ENCODE data around the gene LENEP. TPM values are rescaled to one million over a fixed set of nuclear protein-coding genes. Genes with fewer than 3 reads are reported as not detected.

The LENEP gene
- total RNA-seq, 1 donor from 2014 or later, result not detected

DNA sequence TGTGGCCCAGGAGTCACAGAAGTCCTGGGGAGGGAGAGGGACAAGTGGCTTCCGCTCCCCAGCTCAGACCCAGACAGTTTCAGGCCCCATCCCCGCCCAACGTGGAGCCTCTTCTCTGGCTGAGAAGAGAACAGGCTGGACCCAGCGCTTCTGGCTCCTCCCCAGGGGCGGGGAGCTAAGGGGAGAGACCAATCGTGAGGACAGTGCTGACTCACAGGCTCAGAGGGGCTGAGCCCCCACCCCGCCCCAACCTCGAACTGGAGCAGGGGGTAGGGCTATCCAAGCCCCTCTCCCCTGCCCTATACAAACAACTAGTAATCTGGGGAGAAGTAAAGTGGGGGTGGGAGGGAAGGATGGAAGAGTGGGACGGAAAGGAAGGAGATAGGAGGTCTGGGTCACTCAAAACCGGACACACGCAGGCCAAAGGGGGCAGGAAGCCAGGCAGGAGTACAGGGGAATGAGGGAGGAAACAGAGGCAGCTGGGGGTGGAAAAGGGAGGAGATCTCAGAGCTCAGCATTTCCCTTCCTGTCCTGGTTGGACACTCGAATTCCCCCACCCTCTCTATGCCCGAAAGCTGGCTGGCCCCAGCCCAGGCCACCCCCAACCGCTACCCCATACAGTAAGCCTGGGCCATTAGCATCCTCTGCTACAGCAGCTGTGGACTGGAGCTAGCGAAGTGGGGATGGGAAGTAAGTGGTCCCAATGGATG is 22.6 kb upstream of the LENEP start, which contains the start of gene SHC1:
Gene SHC1, minus strand, starts transcription at position 117 of the 710 bp plus-strand sequence. CDS start 221 bp downstream, outside the sequence.
- H3K9me3 Mint-ChIP-seq (ENCODE audit: unreplicated experiment), result no peaks in the 10 kb centered on the region
- Histone ChIP-seq H3K79me2 (ENCODE audit: insufficient read depth, low read length) (peaks cover 67% of the 10 kb centered on the region), H4K20me1 (ENCODE audit: insufficient read depth, low read length) (peaks cover 47% of the 10 kb centered on the region), H3K27ac (ENCODE audit: low read depth, low read length) (peak within 1 kb of the TSS; percentile 99), H3K36me3 (ENCODE audit: insufficient read depth, low read length) (peaks cover 22% of the 10 kb centered on the region), H3K4me2 (ENCODE audit: low read length) (peak within 1 kb of the TSS; percentile 94), H3K27me3 (ENCODE audit: insufficient read depth, low read length) (no peaks in the 10 kb centered on the region), H3K4me1 (ENCODE audit: insufficient read depth, low read length) (peaks cover 43% of the 10 kb centered on the region), H3K9ac (ENCODE audit: low read length) (peak within 1 kb of the TSS; percentile 91), H2AFZ (ENCODE audit: low read depth, low read length) (no peak within 1 kb of the TSS), H3K4me3 (ENCODE audit: insufficient read depth, low read depth, low read length) (peak within 1 kb of the TSS; percentile 77), H3K9me3 (ENCODE audit: insufficient read depth, low read depth, low read length) (no peaks in the 10 kb centered on the region)
- peaks cover 29% of the 10 kb centered on the region for H3K4me1 Mint-ChIP-seq (ENCODE audit: low read depth, unreplicated experiment)
- peaks cover 3% of the 10 kb centered on the region for H3K36me3 Mint-ChIP-seq (ENCODE audit: low read depth, unreplicated experiment)
- TF ChIP-seq EZH2 (IDR thresholded peaks at IDR 0.05; ENCODE audit: insufficient read depth, low read length), result no peak
- TF ChIP-seq, protein P1, sequence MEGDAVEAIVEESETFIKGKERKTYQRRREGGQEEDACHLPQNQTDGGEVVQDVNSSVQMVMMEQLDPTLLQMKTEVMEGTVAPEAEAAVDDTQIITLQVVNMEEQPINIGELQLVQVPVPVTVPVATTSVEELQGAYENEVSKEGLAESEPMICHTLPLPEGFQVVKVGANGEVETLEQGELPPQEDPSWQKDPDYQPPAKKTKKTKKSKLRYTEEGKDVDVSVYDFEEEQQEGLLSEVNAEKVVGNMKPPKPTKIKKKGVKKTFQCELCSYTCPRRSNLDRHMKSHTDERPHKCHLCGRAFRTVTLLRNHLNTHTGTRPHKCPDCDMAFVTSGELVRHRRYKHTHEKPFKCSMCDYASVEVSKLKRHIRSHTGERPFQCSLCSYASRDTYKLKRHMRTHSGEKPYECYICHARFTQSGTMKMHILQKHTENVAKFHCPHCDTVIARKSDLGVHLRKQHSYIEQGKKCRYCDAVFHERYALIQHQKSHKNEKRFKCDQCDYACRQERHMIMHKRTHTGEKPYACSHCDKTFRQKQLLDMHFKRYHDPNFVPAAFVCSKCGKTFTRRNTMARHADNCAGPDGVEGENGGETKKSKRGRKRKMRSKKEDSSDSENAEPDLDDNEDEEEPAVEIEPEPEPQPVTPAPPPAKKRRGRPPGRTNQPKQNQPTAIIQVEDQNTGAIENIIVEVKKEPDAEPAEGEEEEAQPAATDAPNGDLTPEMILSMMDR (IDR thresholded peaks at IDR 0.05; ENCODE audit: insufficient read depth, low read depth, low read length), result no peak
- peak; percentile 91 for DNase-seq (ENCODE audit: low read depth)
- peak within 1 kb of the TSS; percentile 93 for H3K4me3 Mint-ChIP-seq (ENCODE audit: unreplicated experiment)
- no peak within 1 kb of the TSS for H3K27ac Mint-ChIP-seq (ENCODE audit: unreplicated experiment)
- FAIRE-seq, result no peak
- no peaks in the 10 kb centered on the region for H3K27me3 Mint-ChIP-seq (ENCODE audit: low read depth, unreplicated experiment)

GRCh38 chr1:154971341-154971998 is 21.9 kb upstream of the LENEP start:
- H3K36me3 ChIP-seq (ENCODE audit: insufficient read depth, low read length), result peaks cover 18% of the 10 kb centered on the region
- peak overlapping the region; percentile 93 for H3K4me3 Mint-ChIP-seq (ENCODE audit: unreplicated experiment)
- H3K27ac ChIP-seq (ENCODE audit: low read depth, low read length), result peak overlapping the region; percentile 99
- H3K36me3 Mint-ChIP-seq (ENCODE audit: low read depth, unreplicated experiment), result peaks cover 3% of the 10 kb centered on the region
- no peak overlapping the region for H2AFZ ChIP-seq (ENCODE audit: low read depth, low read length)
- H3K27ac Mint-ChIP-seq (ENCODE audit: unreplicated experiment), result no peak overlapping the region
- peak overlapping the region; percentile 77 for H3K4me3 ChIP-seq (ENCODE audit: insufficient read depth, low read depth, low read length)
- no peaks in the 10 kb centered on the region for H3K9me3 Mint-ChIP-seq (ENCODE audit: unreplicated experiment)
- peak overlapping the region; percentile 94 for H3K4me2 ChIP-seq (ENCODE audit: low read length)
- H3K79me2 ChIP-seq (ENCODE audit: insufficient read depth, low read length), result peaks cover 67% of the 10 kb centered on the region
- H3K4me1 ChIP-seq (ENCODE audit: insufficient read depth, low read length), result peaks cover 47% of the 10 kb centered on the region
- no peak for DNase-seq (ENCODE audit: low read depth)
- H3K4me1 Mint-ChIP-seq (ENCODE audit: low read depth, unreplicated experiment), result peaks cover 29% of the 10 kb centered on the region
- H3K27me3 ChIP-seq (ENCODE audit: insufficient read depth, low read length), result no peaks in the 10 kb centered on the region
- peaks cover 40% of the 10 kb centered on the region for H4K20me1 ChIP-seq (ENCODE audit: insufficient read depth, low read length)
- peak; percentile 13 for FAIRE-seq
- no peaks in the 10 kb centered on the region for H3K27me3 Mint-ChIP-seq (ENCODE audit: low read depth, unreplicated experiment)
- TF ChIP-seq, protein P1 (IDR thresholded peaks at IDR 0.05; ENCODE audit: insufficient read depth, low read depth, low read length), result no peak
- no peak for TF ChIP-seq EZH2 (IDR thresholded peaks at IDR 0.05; ENCODE audit: insufficient read depth, low read length)
- peak overlapping the region; percentile 91 for H3K9ac ChIP-seq (ENCODE audit: low read length)
- no peaks in the 10 kb centered on the region for H3K9me3 ChIP-seq (ENCODE audit: insufficient read depth, low read depth, low read length)
